Measurements from ENCODE around the gene LYSMD3. TPM values are rescaled to one million over a fixed set of nuclear protein-coding genes. Genes with fewer than 3 reads are reported as not detected.

Gene LYSMD3
- total RNA-seq, 6 donors from 2014 or later: 4.2 to 37.5 (median 18.9) TPM

GRCh38 chr5:90560771-90561170 lies 31.4 kb upstream of the LYSMD3 start:
- DNase-seq (no peak), ATAC-seq (ENCODE audit: low FRiP score in 2 of 2) (no peak)
- 56 to 66% methylated on average over 2 of the region's 2 CpGs for WGBS, 2 donors
- H3K27me3 ChIP-seq: peaks cover 0 to 11% (median 4%) of the 10 kb centered on the region in 4 donors
- H3K4me1 ChIP-seq: peaks cover 6 to 21% (median 16%) of the 10 kb centered on the region in 4 donors
- no peak for TF ChIP-seq EP300 (IDR thresholded peaks at IDR 0.05)
- no peak for TF ChIP-seq POLR2AphosphoS5 (IDR thresholded peaks at IDR 0.05)
- no peak for TF ChIP-seq CTCF (IDR thresholded peaks at IDR 0.05)
- TF ChIP-seq POLR2A (IDR thresholded peaks at IDR 0.05): no peak
- H3K27ac ChIP-seq: no peak overlapping the region
- no peaks in the 10 kb centered on the region for H3K9me3 ChIP-seq
- H3K4me3 ChIP-seq: no peak overlapping the region
- H3K36me3 ChIP-seq: no peaks in the 10 kb centered on the region

- Histone ChIP-seq H3K4me3 (peak within 1 kb of the TSS in 3 of 4 donors; percentile 36 to 60 (median 55)), H3K27me3 (peaks cover 0 to 11% (median 4%) of the 10 kb centered on the region in 4 donors), H3K9me3 (no peaks in the 10 kb centered on the region), H3K36me3 (no peaks in the 10 kb centered on the region), H3K27ac (peak within 1 kb of the TSS in 2 of 4 donors; percentile 34 to 72), H3K4me1 (peaks cover 6 to 21% (median 16%) of the 10 kb centered on the region in 4 donors)
- no peak for TF ChIP-seq CTCF (IDR thresholded peaks at IDR 0.05)
- peak; percentile 13 to 76 for TF ChIP-seq POLR2AphosphoS5 (IDR thresholded peaks at IDR 0.05)
- TF ChIP-seq POLR2A (IDR thresholded peaks at IDR 0.05): peak in 3 of 4 donors; percentile 25 to 84 (median 50)
- ATAC-seq (ENCODE audit: low FRiP score in 2 of 2) (peak; percentile 93 to 99), DNase-seq (peak; percentile 92 to 93)
- WGBS, 2 donors: 3% methylated on average over 34 to 47 of the region's 60 CpGs
These were observed 29.2 kb upstream of the LYSMD3 start, which contains the start of gene ADGRV1 for GRCh38 chr5:90558344-90559192. TSS of gene ADGRV1 (plus strand) at chr5:90558797. CDS start at chr5:90558896, 99 bp downstream.

- Histone ChIP-seq H3K36me3 (no peaks in the 10 kb centered on the region), H3K4me1 (peaks cover 6 to 19% (median 16%) of the 10 kb centered on the region in 4 donors), H3K27me3 (peaks cover 0 to 11% (median 4%) of the 10 kb centered on the region in 4 donors), H3K4me3 (peak overlapping the region in 3 of 4 donors; percentile 36 to 60 (median 55)), H3K27ac (peak overlapping the region in 1 of 4 donors; percentile 56), H3K9me3 (no peaks in the 10 kb centered on the region)
- no peak for TF ChIP-seq POLR2AphosphoS5 (IDR thresholded peaks at IDR 0.05)
- TF ChIP-seq EP300 (IDR thresholded peaks at IDR 0.05): no peak
- TF ChIP-seq POLR2A (IDR thresholded peaks at IDR 0.05): no peak
- TF ChIP-seq CTCF (IDR thresholded peaks at IDR 0.05): no peak
- no peak for ATAC-seq (ENCODE audit: low FRiP score in 2 of 2)
- no peak for DNase-seq
- WGBS, 2 donors: 5 to 8% methylated on average over 3 of the region's 3 CpGs
These were observed 28.5 kb upstream of the LYSMD3 start for GRCh38 chr5:90557871-90558270.

- H3K27ac ChIP-seq: no peak overlapping the region
- DNase-seq: no peak
- WGBS, 2 donors: 11 to 21% methylated on average over 9 of the region's 9 CpGs
- peak overlapping the region in 2 of 4 donors; percentile 36 to 60 for H3K4me3 ChIP-seq
- H3K27me3 ChIP-seq: peaks cover 0 to 11% (median 4%) of the 10 kb centered on the region in 4 donors
- no peaks in the 10 kb centered on the region for H3K9me3 ChIP-seq
- H3K4me1 ChIP-seq: peaks cover 6 to 15% (median 14%) of the 10 kb centered on the region in 4 donors
- H3K36me3 ChIP-seq: no peaks in the 10 kb centered on the region
- ATAC-seq (ENCODE audit: low FRiP score in 2 of 2): no peak
- no peak for TF ChIP-seq POLR2AphosphoS5 (IDR thresholded peaks at IDR 0.05)
These were observed 28.0 kb upstream of the LYSMD3 start for GRCh38 chr5:90557391-90557790.

- Histone ChIP-seq H3K4me3 (no peak overlapping the region), H3K9me3 (no peaks in the 10 kb centered on the region), H3K27me3 (peaks cover 0 to 11% (median 4%) of the 10 kb centered on the region in 4 donors), H3K4me1 (peaks cover 6 to 15% (median 13%) of the 10 kb centered on the region in 4 donors), H3K36me3 (no peaks in the 10 kb centered on the region), H3K27ac (no peak overlapping the region)
- no peak for DNase-seq
- TF ChIP-seq POLR2AphosphoS5 (IDR thresholded peaks at IDR 0.05) (no peak), CTCF (IDR thresholded peaks at IDR 0.05) (no peak), POLR2A (IDR thresholded peaks at IDR 0.05) (no peak), EP300 (IDR thresholded peaks at IDR 0.05) (no peak)
- no peak for ATAC-seq (ENCODE audit: low FRiP score in 2 of 2)
These were observed 26.3 kb upstream of the LYSMD3 start for GRCh38 chr5:90555666-90556065.
